ENCODE measurements around the gene CLDN18.

DNA sequence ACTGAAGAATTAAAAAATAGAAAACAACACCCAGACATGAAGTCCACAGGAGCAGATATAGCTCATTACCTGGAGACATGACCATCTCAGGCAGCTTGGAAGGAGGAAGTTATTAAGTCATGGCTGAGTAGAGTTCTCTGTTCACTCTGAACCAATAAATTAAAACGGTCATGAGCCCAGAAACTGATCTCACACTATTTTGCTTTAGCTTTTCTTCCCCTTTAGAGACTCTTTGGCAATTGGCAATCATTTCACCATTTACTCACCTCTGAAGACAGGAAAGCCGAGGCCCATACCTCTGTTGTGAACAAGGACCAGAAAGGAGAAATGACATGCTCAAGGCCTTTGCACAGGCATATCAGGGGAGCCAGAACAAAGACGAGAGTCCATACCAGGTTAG lies 26.6 kb downstream of the CLDN18 start:
- TF ChIP-seq POLR2AphosphoS5 (IDR thresholded peaks at IDR 0.05; ENCODE audit: low read depth, low read length) (no peak), SIN3A (IDR thresholded peaks at IDR 0.05; ENCODE audit: borderline replicate concordance, insufficient read depth, low read length) (no peak), FOXP2 (optimal IDR thresholded peaks at IDR 0.05; ENCODE audit: borderline replicate concordance, extremely low read depth, extremely low read length, insufficient read depth) (no peak), TAF1 (IDR thresholded peaks at IDR 0.05; ENCODE audit: borderline replicate concordance, insufficient read depth, low read length) (no peak)
